SK-N-SH treated with all-trans-retinoic acid at 6 μM for 48 hours (cell line): ENCODE results near the gene SPOCK1.
A peak's percentile ranks its signal among the peaks of the same experiment; 100 is the strongest.

Experiments
- ATAC-seq: fragments of 200-7000 bp; cut with Tn5 transposase; 3 replicates; pipeline ENCODE4 v1.9.1; 2020; ENCODE audit warnings: mild to moderate bottlenecking, moderate library complexity
- ARNTL ChIP-seq: fragments of 450-650 bp; formaldehyde crosslinking; IDR thresholded peaks from 2 replicates; pipeline ENCODE4 v1.5.0; 2020; ENCODE audit warnings: low read depth, mild to moderate bottlenecking, moderate library complexity, borderline replicate concordance
- BACH2 ChIP-seq: fragments of 250-450 bp; sonication (Bioruptor Pico); IDR thresholded peaks from 2 replicates; pipeline ENCODE4 v1.9.0; 2021; ENCODE audit warnings: mild to moderate bottlenecking, borderline replicate concordance
- CREB5 ChIP-seq: fragments of 250-450 bp; sonication (Bioruptor Pico); IDR thresholded peaks from 2 replicates; pipeline ENCODE4 v1.5.1; 2020; ENCODE audit warnings: low read depth, mild to moderate bottlenecking, moderate library complexity
- CSDC2 ChIP-seq: fragments of 250-450 bp; sonication (Bioruptor Pico); IDR thresholded peaks from 2 replicates; pipeline ENCODE4 v1.5.0; 2020; ENCODE audit warnings: mild to moderate bottlenecking, moderate library complexity
- ESRRG ChIP-seq: fragments of 250-450 bp; sonication (Bioruptor Pico); IDR thresholded peaks from 2 replicates; pipeline ENCODE4 v1.6.1; 2021; ENCODE audit warnings: mild to moderate bottlenecking
- GLIS3 ChIP-seq: fragments of 250-450 bp; sonication (Bioruptor Pico); IDR thresholded peaks from 2 replicates; pipeline ENCODE4 v1.5.0; 2020; ENCODE audit warnings: mild to moderate bottlenecking, moderate library complexity
- ISL1 ChIP-seq: fragments of 250-450 bp; sonication (Bioruptor Pico); IDR thresholded peaks from 2 replicates; pipeline ENCODE4 v2.1.2; 2022; ENCODE audit warnings: mild to moderate bottlenecking, moderate library complexity
- OSR1 ChIP-seq: fragments of 250-450 bp; sonication (Bioruptor Pico); IDR thresholded peaks from 2 replicates; pipeline ENCODE4 v1.8.0; 2022; ENCODE audit warnings: moderate library complexity, mild to moderate bottlenecking, inconsistent platforms
- PATZ1 ChIP-seq: fragments of 250-450 bp; sonication (Bioruptor Pico); IDR thresholded peaks from 2 replicates; pipeline ENCODE4 v1.8.0; 2020; ENCODE audit warnings: mild to moderate bottlenecking, moderate library complexity, borderline replicate concordance
- PPARA ChIP-seq: fragments of 250-450 bp; sonication (Bioruptor Pico); IDR thresholded peaks from 2 replicates; pipeline ENCODE4 v1.5.0; 2020; ENCODE audit warnings: mild to moderate bottlenecking, borderline replicate concordance
- RARB ChIP-seq: fragments of 250-450 bp; sonication (Bioruptor Pico); IDR thresholded peaks from 2 replicates; pipeline ENCODE4 v1.8.0; 2021; ENCODE audit warnings: mild to moderate bottlenecking, moderate library complexity
- SNAI2 ChIP-seq: fragments of 250-450 bp; sonication (Bioruptor Pico); IDR thresholded peaks from 2 replicates; pipeline ENCODE4 v1.5.0; 2020; ENCODE audit warnings: mild to moderate bottlenecking, moderate library complexity
- TOX ChIP-seq: fragments of 250-450 bp; sonication (Bioruptor Pico); IDR thresholded peaks from 2 replicates; pipeline ENCODE4 v1.8.0; 2021; ENCODE audit warnings: mild to moderate bottlenecking, moderate library complexity, borderline replicate concordance
- TSHZ2 ChIP-seq: fragments of 250-450 bp; sonication (Bioruptor Pico); IDR thresholded peaks from 2 replicates; pipeline ENCODE4 v1.5.0; 2020; ENCODE audit warnings: mild to moderate bottlenecking, moderate library complexity
- ZC3H10 ChIP-seq: fragments of 250-450 bp; sonication (Bioruptor Pico); IDR thresholded peaks from 2 replicates; pipeline ENCODE4 v1.5.1; 2021; ENCODE audit warnings: mild to moderate bottlenecking, moderate library complexity
- ZNF565 ChIP-seq: fragments of 450-650 bp; formaldehyde crosslinking; conservative IDR thresholded peaks from 2 replicates; pipeline ENCODE4 v1.5.0; 2020; ENCODE audit warnings: low read depth, mild to moderate bottlenecking, moderate library complexity
- ZNF70 ChIP-seq: fragments of 450-650 bp; formaldehyde crosslinking; IDR thresholded peaks from 2 replicates; pipeline ENCODE4 v1.5.0; 2020; ENCODE audit warnings: mild to moderate bottlenecking, moderate library complexity
- ZNF8 ChIP-seq: fragments of 450-650 bp; formaldehyde crosslinking; IDR thresholded peaks from 2 replicates; pipeline ENCODE4 v1.5.0; 2020; ENCODE audit warnings: mild to moderate bottlenecking, moderate library complexity
- TF ChIP-seq, protein P1 (sequence below): fragments of 250-450 bp; sonication (Bioruptor Pico); IDR thresholded peaks from 2 replicates; pipeline ENCODE4 v1.5.1; 2021; ENCODE audit warnings: mild to moderate bottlenecking, moderate library complexity
- TF ChIP-seq, protein P2 (sequence below): fragments of 250-450 bp; sonication (Bioruptor Pico); IDR thresholded peaks from 2 replicates; pipeline ENCODE4 v1.8.0; 2021; ENCODE audit warnings: low read depth, mild to moderate bottlenecking, moderate library complexity, borderline replicate concordance

SPOCK1 gene

DNA sequence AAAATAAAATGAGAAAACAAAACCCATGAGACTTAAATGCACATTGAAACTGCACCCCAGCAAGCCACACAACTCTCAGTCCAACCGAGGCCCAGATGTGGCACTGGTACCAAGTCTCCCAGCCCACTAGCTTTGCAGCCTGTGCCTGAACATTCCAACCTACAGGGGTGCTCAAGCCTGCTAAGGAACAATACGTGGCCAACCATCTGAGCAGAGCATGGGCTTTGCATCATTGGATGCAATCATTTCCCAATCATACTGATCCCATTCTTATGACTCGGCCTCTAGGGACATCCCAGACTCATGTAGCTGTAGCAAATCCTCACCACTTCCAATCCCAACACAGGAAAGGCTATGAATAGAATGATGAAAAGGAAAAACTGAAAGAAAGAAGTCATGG, 297.2 kb downstream of the SPOCK1 start:
- TF ChIP-seq CSDC2 (CRISPR knock-in tag) (no peak), SNAI2 (CRISPR knock-in tag) (no peak), TSHZ2 (CRISPR knock-in tag) (no peak), TOX (CRISPR knock-in tag) (no peak), PATZ1 (CRISPR knock-in tag) (no peak)
- 0 out of 3 replicates have a peak, but pooled peaks have one; percentile 20 for ATAC-seq

- 0 out of 2 replicates have a peak, but pooled peaks have one; percentile 14 for TF ChIP-seq TSHZ2 (CRISPR knock-in tag)
- no peak for TF ChIP-seq CSDC2 (CRISPR knock-in tag)
- no peak for ATAC-seq
Measured at GRCh38 chr5:137200906-137201700, 298.0 kb downstream of the SPOCK1 start.

DNA sequence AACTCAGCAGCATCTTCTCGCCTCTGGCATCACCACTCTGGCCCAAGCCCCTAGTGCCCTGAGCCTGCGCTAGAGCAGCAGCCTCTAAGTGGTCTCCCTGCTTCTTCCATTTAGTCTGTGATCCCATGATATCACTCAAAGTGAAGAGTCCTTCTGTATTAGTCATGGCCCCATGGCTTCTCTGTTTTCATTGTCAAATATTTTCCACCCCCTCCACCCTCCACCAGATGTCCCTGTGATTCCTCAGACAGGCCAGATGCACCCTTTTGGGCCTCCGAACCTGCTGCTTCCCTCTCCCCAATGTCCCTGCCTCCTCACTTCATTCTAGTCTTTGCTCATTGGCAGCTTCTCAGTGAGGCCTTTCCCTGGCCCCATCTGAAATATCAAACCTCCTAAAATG, 299.2 kb downstream of the SPOCK1 start:
- ATAC-seq, result no peak
- TF ChIP-seq RARB (CRISPR knock-in tag), result no peak
- TF ChIP-seq PATZ1 (CRISPR knock-in tag), result no peak
- TF ChIP-seq SNAI2 (CRISPR knock-in tag), result no peak
- TF ChIP-seq BACH2 (CRISPR knock-in tag), result no peak
- TF ChIP-seq GLIS3, result no peak
- no peak for TF ChIP-seq ZNF70
- no peak for TF ChIP-seq PPARA (CRISPR knock-in tag)
- TF ChIP-seq, protein P1, sequence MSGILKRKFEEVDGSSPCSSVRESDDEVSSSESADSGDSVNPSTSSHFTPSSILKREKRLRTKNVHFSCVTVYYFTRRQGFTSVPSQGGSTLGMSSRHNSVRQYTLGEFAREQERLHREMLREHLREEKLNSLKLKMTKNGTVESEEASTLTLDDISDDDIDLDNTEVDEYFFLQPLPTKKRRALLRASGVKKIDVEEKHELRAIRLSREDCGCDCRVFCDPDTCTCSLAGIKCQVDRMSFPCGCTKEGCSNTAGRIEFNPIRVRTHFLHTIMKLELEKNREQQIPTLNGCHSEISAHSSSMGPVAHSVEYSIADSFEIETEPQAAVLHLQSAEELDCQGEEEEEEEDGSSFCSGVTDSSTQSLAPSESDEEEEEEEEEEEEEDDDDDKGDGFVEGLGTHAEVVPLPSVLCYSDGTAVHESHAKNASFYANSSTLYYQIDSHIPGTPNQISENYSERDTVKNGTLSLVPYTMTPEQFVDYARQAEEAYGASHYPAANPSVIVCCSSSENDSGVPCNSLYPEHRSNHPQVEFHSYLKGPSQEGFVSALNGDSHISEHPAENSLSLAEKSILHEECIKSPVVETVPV (CRISPR knock-in tag), result no peak
- TF ChIP-seq ESRRG (CRISPR knock-in tag), result no peak
- no peak for TF ChIP-seq OSR1
- TF ChIP-seq CREB5 (CRISPR knock-in tag), result no peak
- TF ChIP-seq, protein P2, sequence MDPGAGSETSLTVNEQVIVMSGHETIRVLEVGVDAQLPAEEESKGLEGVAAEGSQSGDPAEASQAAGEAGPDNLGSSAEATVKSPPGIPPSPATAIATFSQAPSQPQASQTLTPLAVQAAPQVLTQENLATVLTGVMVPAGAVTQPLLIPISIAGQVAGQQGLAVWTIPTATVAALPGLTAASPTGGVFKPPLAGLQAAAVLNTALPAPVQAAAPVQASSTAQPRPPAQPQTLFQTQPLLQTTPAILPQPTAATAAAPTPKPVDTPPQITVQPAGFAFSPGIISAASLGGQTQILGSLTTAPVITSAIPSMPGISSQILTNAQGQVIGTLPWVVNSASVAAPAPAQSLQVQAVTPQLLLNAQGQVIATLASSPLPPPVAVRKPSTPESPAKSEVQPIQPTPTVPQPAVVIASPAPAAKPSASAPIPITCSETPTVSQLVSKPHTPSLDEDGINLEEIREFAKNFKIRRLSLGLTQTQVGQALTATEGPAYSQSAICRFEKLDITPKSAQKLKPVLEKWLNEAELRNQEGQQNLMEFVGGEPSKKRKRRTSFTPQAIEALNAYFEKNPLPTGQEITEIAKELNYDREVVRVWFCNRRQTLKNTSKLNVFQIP (CRISPR knock-in tag), result no peak
- TF ChIP-seq ZC3H10 (CRISPR knock-in tag), result no peak
- TF ChIP-seq TOX (CRISPR knock-in tag), result no peak
- TF ChIP-seq ISL1 (CRISPR knock-in tag), result no peak
- TF ChIP-seq ZNF565 (CRISPR knock-in tag), result no peak
- TF ChIP-seq ZNF8 (CRISPR knock-in tag), result no peak
- TF ChIP-seq ARNTL, result no peak
